PC-3 (cell line): ENCODE data around the gene FGF12.

Source experiments
- CTCF ChIP-seq: fragments of 300-600 bp; sonication (generic); conservative IDR thresholded peaks from 2 replicates; pipeline ENCODE4 v1.5.1; 2017; ENCODE audit warnings: antibody characterized with exemption, low read depth, mild to moderate bottlenecking, low read length
- EZH2 ChIP-seq: fragments of 300-600 bp; sonication (generic); IDR thresholded peaks from one replicate; pipeline ENCODE4 v1.6.1; 2017; ENCODE audit warnings: antibody characterized with exemption, mild to moderate bottlenecking, low read length; ENCODE audit not compliant: unreplicated experiment

- TF ChIP-seq CTCF: no peak
- no peak for TF ChIP-seq EZH2
Observed at GRCh38 chr3:192372616-192373015, 354.7 kb downstream of the FGF12 start.
